Neural crest cell (in vitro differentiated cells): ENCODE results near the gene KIF22. TPM values are rescaled to one million over a fixed set of nuclear protein-coding genes. Genes with fewer than 3 reads are reported as not detected.
"Not testable (repeated sequence)": the region's sequence is repeated elsewhere in the genome, so short reads cannot be mapped to it uniquely, and the experiment has no call there.

Source experiments
- DNase-seq: peaks from one replicate; pipeline ENCODE4 v3.0.0; 2021; ENCODE audit warnings: low read depth, mixed read lengths, low spot score
- H3K27ac Mint-ChIP-seq: one replicate; pipeline ENCODE4 v1.8.0; 2021; ENCODE audit warnings: mild to moderate bottlenecking, mixed read lengths; ENCODE audit not compliant: unreplicated experiment
- H3K27me3 Mint-ChIP-seq: 2 replicates; pipeline ENCODE4 v1.8.0; 2021; ENCODE audit warnings: low read depth, mild to moderate bottlenecking, mixed read lengths
- H3K36me3 Mint-ChIP-seq: 2 replicates; pipeline ENCODE4 v1.8.0; 2021; ENCODE audit warnings: low read depth, mild to moderate bottlenecking, mixed read lengths
- H3K4me1 Mint-ChIP-seq: 2 replicates; pipeline ENCODE4 v1.8.0; 2021; ENCODE audit warnings: mixed read lengths
- H3K4me3 Mint-ChIP-seq: one replicate; pipeline ENCODE4 v1.8.0; 2021; ENCODE audit warnings: mild to moderate bottlenecking, mixed read lengths
- H3K9me3 Mint-ChIP-seq: 2 replicates; pipeline ENCODE4 v1.8.0; 2021; ENCODE audit warnings: mixed read lengths
- CTCF ChIP-seq: fragments of 200-600 bp; sonication (generic); conservative IDR thresholded peaks from 2 replicates; pipeline ENCODE4 v1.5.0; 2021; ENCODE audit warnings: antibody characterized with exemption, mild to moderate bottlenecking
- total RNA-seq: library from RNA; stranded (reverse); gene quantifications from 2 replicates; pipeline ENCODE4 v1.2.1, GENCODE V29; 2021

KIF22 gene
- total RNA-seq, 1 donor from 2014 or later: 173 TPM

- peaks cover 4% of the 10 kb centered on the region for H3K27me3 Mint-ChIP-seq
- no peak overlapping the region for H3K4me3 Mint-ChIP-seq
- no peak for TF ChIP-seq CTCF
- H3K36me3 Mint-ChIP-seq: no peaks in the 10 kb centered on the region
- H3K9me3 Mint-ChIP-seq: no peaks in the 10 kb centered on the region
- no peak for DNase-seq
- H3K27ac Mint-ChIP-seq: no peak overlapping the region
- no peaks in the 10 kb centered on the region for H3K4me1 Mint-ChIP-seq
Measured at GRCh38 chr16:29831490-29831889, 40.9 kb downstream of the KIF22 start.

GRCh38 chr16:29833219-29833618 lies 42.7 kb downstream of the KIF22 start:
- not testable (repeated sequence) for H3K4me3 Mint-ChIP-seq, H3K4me1 Mint-ChIP-seq, H3K27me3 Mint-ChIP-seq, H3K27ac Mint-ChIP-seq, H3K36me3 Mint-ChIP-seq, DNase-seq, H3K9me3 Mint-ChIP-seq

GRCh38 chr16:29834079-29834478 lies 43.5 kb downstream of the KIF22 start:
- Mint-ChIP-seq H3K36me3 (no peaks in the 10 kb centered on the region), H3K27ac (no peak overlapping the region), H3K9me3 (no peaks in the 10 kb centered on the region), H3K27me3 (no peaks in the 10 kb centered on the region), H3K4me3 (no peak overlapping the region), H3K4me1 (no peaks in the 10 kb centered on the region)
- DNase-seq: no peak
- no peak for TF ChIP-seq CTCF

- DNase-seq: no peak
- Mint-ChIP-seq H3K27me3 (no peaks in the 10 kb centered on the region), H3K4me1 (no peaks in the 10 kb centered on the region), H3K4me3 (no peak overlapping the region), H3K27ac (no peak overlapping the region), H3K36me3 (no peaks in the 10 kb centered on the region), H3K9me3 (no peaks in the 10 kb centered on the region)
- no peak for TF ChIP-seq CTCF
Measured at GRCh38 chr16:29835926-29836325, 45.4 kb downstream of the KIF22 start.

- H3K36me3 Mint-ChIP-seq: no peaks in the 10 kb centered on the region
- no peaks in the 10 kb centered on the region for H3K9me3 Mint-ChIP-seq
- no peak overlapping the region for H3K27ac Mint-ChIP-seq
- no peak for DNase-seq
- no peaks in the 10 kb centered on the region for H3K27me3 Mint-ChIP-seq
- H3K4me3 Mint-ChIP-seq: no peak overlapping the region
- no peaks in the 10 kb centered on the region for H3K4me1 Mint-ChIP-seq
- no peak for TF ChIP-seq CTCF
Measured at GRCh38 chr16:29836623-29837022, 46.1 kb downstream of the KIF22 start.

GRCh38 chr16:29837841-29838240 lies 47.3 kb downstream of the KIF22 start:
- DNase-seq: no peak
- H3K27ac Mint-ChIP-seq: no peak overlapping the region
- no peaks in the 10 kb centered on the region for H3K36me3 Mint-ChIP-seq
- no peaks in the 10 kb centered on the region for H3K9me3 Mint-ChIP-seq
- no peaks in the 10 kb centered on the region for H3K4me1 Mint-ChIP-seq
- no peak overlapping the region for H3K4me3 Mint-ChIP-seq
- no peak for TF ChIP-seq CTCF
- H3K27me3 Mint-ChIP-seq: no peaks in the 10 kb centered on the region
